Chondrocyte (in vitro differentiated cells): ENCODE data around the gene OR6S1. TPM values are rescaled to one million over a fixed set of nuclear protein-coding genes. Genes with fewer than 3 reads are reported as not detected.
A peak's percentile ranks its signal among the peaks of the same experiment; 100 is the strongest.

ENCODE experiments used
- DNase-seq: peaks from one replicate; pipeline ENCODE4 v3.0.0; 2021; ENCODE audit warnings: mixed read lengths, low spot score
- H3K27ac Mint-ChIP-seq: one replicate; pipeline ENCODE4 v1.8.0; 2021; ENCODE audit warnings: mild to moderate bottlenecking, moderate library complexity, mixed read lengths; ENCODE audit not compliant: unreplicated experiment
- H3K27me3 Mint-ChIP-seq: 2 replicates; pipeline ENCODE4 v1.8.0; 2021; ENCODE audit warnings: low read depth, mixed read lengths
- H3K36me3 Mint-ChIP-seq: 2 replicates; pipeline ENCODE4 v1.8.0; 2021; ENCODE audit warnings: low read depth, mixed read lengths
- H3K4me1 Mint-ChIP-seq: 2 replicates; pipeline ENCODE4 v1.8.0; 2021; ENCODE audit warnings: low read depth, mild to moderate bottlenecking, mixed read lengths
- H3K4me3 Mint-ChIP-seq: one replicate; pipeline ENCODE4 v1.8.0; 2021; ENCODE audit warnings: mild to moderate bottlenecking, moderate library complexity, mixed read lengths; ENCODE audit not compliant: unreplicated experiment
- H3K9me3 Mint-ChIP-seq: 2 replicates; pipeline ENCODE4 v1.8.0; 2021; ENCODE audit warnings: low read depth, mixed read lengths
- total RNA-seq: library from RNA; stranded (reverse); gene quantifications from 3 replicates; pipeline ENCODE4 v1.2.1, GENCODE V29; 2021
- TF ChIP-seq, protein P1 (sequence below): fragments of 200-600 bp; sonication (generic); IDR thresholded peaks from 2 replicates; pipeline ENCODE4 v1.5.0; 2021; ENCODE audit warnings: antibody characterized with exemption, mild to moderate bottlenecking, moderate library complexity

Gene OR6S1
- total RNA-seq, 1 donor from 2014 or later, result not detected

DNA sequence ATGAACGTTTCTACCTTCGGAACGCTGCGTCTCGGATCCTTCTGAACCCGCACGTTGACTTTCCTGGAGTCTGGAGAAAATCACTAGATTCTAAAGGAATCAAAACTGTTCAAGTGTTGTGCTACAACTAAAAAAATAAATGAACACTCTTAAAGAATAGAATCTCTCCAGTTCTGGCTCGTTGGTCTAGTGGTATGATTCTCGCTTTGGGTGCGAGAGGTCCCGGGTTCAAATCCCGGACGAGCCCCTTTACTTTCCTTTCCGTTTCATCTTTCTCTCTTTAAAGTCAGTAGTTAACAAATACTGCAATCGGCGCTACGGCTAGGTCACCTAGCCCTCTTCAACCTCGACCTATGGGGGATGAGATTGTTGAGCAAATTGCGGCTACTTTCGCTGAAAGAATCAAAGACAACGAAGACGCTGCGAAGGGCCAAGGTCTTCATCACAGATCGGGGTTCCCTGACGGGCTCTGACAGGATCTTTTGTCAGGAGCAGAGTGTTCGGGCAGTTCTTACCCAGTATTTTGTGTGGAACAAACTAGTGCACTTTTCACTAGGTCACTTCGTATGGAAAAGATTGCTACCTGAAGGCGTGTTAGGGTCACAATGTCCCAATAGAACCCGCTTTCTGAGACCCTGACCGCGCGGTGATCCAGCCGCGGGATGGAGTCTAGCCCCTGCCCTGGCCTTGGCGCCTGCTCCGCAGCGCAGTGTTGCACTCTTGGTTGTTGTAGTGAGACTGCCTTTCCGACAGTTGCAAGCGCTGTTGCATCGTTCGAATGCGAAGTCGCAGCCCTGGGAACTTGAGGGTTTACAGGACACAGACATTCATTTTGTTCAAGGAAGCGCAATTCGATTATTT is 8.4 kb downstream of the OR6S1 start:
- no peak for DNase-seq
- TF ChIP-seq, protein P1, sequence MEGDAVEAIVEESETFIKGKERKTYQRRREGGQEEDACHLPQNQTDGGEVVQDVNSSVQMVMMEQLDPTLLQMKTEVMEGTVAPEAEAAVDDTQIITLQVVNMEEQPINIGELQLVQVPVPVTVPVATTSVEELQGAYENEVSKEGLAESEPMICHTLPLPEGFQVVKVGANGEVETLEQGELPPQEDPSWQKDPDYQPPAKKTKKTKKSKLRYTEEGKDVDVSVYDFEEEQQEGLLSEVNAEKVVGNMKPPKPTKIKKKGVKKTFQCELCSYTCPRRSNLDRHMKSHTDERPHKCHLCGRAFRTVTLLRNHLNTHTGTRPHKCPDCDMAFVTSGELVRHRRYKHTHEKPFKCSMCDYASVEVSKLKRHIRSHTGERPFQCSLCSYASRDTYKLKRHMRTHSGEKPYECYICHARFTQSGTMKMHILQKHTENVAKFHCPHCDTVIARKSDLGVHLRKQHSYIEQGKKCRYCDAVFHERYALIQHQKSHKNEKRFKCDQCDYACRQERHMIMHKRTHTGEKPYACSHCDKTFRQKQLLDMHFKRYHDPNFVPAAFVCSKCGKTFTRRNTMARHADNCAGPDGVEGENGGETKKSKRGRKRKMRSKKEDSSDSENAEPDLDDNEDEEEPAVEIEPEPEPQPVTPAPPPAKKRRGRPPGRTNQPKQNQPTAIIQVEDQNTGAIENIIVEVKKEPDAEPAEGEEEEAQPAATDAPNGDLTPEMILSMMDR, result no peak
- Mint-ChIP-seq H3K4me1 (peaks cover 45% of the 10 kb centered on the region), H3K36me3 (no peaks in the 10 kb centered on the region), H3K27ac (peak overlapping the region; percentile 34), H3K4me3 (peak overlapping the region; percentile 71), H3K9me3 (no peaks in the 10 kb centered on the region), H3K27me3 (peaks cover 19% of the 10 kb centered on the region)

DNA sequence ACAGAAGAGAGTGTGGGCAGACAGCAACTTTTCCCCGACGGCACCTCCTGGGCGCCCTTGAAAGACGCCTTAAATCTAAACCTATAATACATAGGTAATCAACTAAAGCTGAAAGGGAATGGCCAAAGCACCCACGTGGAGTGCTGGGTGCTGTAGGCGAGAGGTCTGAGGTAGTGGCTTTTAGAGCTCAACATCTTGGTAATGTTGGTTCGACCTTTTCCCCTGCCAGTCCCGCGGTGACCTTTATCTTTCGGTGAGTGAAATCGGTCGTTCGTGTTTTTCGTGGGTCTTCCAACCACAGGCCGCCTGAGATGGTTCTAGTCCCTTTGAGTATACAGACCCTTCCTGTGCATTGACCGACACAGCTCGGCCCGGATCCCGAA is 9.1 kb downstream of the OR6S1 start:
- TF ChIP-seq, protein P1, result no peak
- H3K36me3 Mint-ChIP-seq, result no peaks in the 10 kb centered on the region
- H3K9me3 Mint-ChIP-seq, result no peaks in the 10 kb centered on the region
- peak overlapping the region; percentile 71 for H3K4me3 Mint-ChIP-seq
- peaks cover 52% of the 10 kb centered on the region for H3K4me1 Mint-ChIP-seq
- H3K27ac Mint-ChIP-seq, result peak overlapping the region; percentile 34
- H3K27me3 Mint-ChIP-seq, result peaks cover 22% of the 10 kb centered on the region
- DNase-seq, result no peak

DNA sequence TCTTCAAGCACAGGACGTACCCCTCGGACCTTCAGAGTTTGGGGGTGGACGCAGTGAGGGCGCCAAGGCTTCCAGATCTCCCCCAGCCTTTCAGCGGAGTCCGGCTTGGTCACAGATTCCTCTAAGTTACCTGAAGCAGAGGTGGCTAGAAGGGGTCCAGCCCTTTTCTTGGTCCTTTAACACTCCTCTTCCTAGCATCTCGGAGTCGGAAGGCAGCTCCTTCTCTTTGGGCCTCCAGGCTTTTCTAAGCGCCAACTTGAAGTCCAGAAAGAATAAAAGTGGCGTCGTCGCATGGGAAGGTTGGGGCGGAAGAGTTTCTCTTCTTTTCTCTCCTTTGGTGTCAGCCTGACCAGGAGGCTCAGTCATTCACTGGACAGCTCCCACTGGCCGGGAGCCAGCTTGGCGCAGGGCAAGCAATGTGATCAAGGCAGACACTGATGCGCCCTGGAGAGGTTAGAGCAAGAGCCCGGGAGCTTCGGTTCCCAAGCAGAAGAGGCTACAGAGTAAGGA is 9.6 kb downstream of the OR6S1 start:
- no peak for DNase-seq
- no peaks in the 10 kb centered on the region for H3K9me3 Mint-ChIP-seq
- peaks cover 22% of the 10 kb centered on the region for H3K27me3 Mint-ChIP-seq
- H3K4me3 Mint-ChIP-seq, result peak overlapping the region; percentile 71
- peaks cover 57% of the 10 kb centered on the region for H3K4me1 Mint-ChIP-seq
- no peaks in the 10 kb centered on the region for H3K36me3 Mint-ChIP-seq
- H3K27ac Mint-ChIP-seq, result peak overlapping the region; percentile 61
- TF ChIP-seq, protein P1, result no peak

DNA sequence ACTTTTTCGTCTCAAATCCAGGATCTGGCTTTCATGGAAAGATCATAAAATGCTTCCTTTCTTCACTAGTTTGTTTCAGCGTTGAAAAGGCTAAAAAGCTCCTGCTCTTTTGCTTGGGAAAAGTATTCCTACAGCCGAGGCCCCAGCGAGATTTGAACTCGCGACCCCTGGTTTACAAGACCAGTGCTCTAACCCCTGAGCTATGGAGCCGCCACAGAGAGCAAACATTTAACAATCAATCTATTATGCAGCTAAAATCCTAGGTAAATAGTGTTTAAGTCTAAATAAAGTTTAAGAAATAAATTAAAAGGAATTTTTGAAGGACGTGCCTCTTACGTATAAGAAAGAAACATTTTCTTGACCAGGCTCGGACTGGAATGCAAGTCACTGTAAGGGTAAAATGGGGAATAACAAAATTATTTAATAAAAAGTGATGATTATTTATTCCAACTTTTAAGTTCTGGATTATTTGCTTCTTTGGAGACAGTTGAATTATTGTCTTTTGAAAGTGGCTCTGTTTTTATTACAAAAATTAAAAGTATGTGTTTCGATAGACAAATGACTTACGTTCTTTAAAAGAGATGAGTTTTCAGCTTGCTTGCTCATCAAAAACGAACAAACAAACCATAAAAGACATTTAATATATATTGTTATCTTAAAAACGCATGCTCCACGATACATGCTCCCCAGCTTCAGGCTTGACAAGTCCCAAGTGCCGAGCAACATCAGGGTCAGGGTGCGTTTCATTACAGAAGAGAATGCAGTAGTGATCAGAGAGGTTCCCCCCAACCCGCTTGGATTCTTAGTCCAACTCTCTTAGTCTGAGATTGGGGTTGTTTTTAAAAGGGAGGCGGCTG is 10.2 kb downstream of the OR6S1 start:
- peak overlapping the region; percentile 71 for H3K4me3 Mint-ChIP-seq
- TF ChIP-seq, protein P1, result no peak
- H3K4me1 Mint-ChIP-seq, result peaks cover 63% of the 10 kb centered on the region
- no peaks in the 10 kb centered on the region for H3K9me3 Mint-ChIP-seq
- H3K27me3 Mint-ChIP-seq, result peaks cover 18% of the 10 kb centered on the region
- H3K27ac Mint-ChIP-seq, result peak overlapping the region; percentile 57
- no peaks in the 10 kb centered on the region for H3K36me3 Mint-ChIP-seq
- DNase-seq, result no peak
